HG02981 (cell line): ENCODE data around the gene TNFAIP1.
"Not testable (repeated sequence)": the region's sequence is repeated elsewhere in the genome, so short reads cannot be mapped to it uniquely, and the experiment has no call there.

Experiments
- ATAC-seq: cut with Tn5 transposase; IDR thresholded peaks from one replicate; pipeline ENCODE4 v1.9.1; 2021; ENCODE audit warnings: mild to moderate bottlenecking, moderate library complexity; ENCODE audit not compliant: unreplicated experiment

Gene TNFAIP1, protein sequence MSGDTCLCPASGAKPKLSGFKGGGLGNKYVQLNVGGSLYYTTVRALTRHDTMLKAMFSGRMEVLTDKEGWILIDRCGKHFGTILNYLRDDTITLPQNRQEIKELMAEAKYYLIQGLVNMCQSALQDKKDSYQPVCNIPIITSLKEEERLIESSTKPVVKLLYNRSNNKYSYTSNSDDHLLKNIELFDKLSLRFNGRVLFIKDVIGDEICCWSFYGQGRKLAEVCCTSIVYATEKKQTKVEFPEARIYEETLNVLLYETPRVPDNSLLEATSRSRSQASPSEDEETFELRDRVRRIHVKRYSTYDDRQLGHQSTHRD

GRCh38 chr17:28335201-28335958 lies at the start of gene TNFAIP1, which contains the start of gene IFT20:
TNFAIP1 (plus strand) TSS chr17:28335761; CDS start chr17:28339522, 3,761 bp downstream.
IFT20 (minus strand) TSS chr17:28335472; CDS start chr17:28331985, 3,487 bp downstream.
- peak; percentile 96 for ATAC-seq

GRCh38 chr17:28285965-28286364 lies 49.6 kb upstream of the TNFAIP1 start:
- ATAC-seq, result no peak

GRCh38 chr17:28290703-28291102 lies 44.9 kb upstream of the TNFAIP1 start:
- ATAC-seq, result no peak

GRCh38 chr17:28291780-28292330 lies 43.7 kb upstream of the TNFAIP1 start:
- ATAC-seq, result no peak

- not testable (repeated sequence) for ATAC-seq
These were observed 42.7 kb upstream of the TNFAIP1 start for GRCh38 chr17:28292878-28293277.

DNA sequence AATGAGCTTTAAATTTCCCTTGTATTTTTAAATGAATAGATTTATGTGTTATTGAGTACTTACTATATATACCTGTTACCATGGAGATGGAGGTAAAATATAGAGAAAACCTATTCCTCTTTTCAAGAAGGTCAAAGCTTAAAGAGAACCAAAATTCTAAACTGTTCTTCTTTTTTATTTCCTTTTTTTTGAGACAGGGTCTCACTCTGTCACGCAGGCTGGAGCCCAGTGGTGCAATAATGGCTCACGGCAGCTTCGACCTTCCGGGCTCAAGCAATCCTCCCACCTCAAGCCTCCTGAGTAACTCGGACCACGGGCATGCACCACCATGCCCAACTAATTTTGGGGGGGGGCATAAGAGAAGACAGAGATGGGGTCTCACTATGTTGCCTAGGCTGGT lies 41.6 kb upstream of the TNFAIP1 start:
- no peak for ATAC-seq

DNA sequence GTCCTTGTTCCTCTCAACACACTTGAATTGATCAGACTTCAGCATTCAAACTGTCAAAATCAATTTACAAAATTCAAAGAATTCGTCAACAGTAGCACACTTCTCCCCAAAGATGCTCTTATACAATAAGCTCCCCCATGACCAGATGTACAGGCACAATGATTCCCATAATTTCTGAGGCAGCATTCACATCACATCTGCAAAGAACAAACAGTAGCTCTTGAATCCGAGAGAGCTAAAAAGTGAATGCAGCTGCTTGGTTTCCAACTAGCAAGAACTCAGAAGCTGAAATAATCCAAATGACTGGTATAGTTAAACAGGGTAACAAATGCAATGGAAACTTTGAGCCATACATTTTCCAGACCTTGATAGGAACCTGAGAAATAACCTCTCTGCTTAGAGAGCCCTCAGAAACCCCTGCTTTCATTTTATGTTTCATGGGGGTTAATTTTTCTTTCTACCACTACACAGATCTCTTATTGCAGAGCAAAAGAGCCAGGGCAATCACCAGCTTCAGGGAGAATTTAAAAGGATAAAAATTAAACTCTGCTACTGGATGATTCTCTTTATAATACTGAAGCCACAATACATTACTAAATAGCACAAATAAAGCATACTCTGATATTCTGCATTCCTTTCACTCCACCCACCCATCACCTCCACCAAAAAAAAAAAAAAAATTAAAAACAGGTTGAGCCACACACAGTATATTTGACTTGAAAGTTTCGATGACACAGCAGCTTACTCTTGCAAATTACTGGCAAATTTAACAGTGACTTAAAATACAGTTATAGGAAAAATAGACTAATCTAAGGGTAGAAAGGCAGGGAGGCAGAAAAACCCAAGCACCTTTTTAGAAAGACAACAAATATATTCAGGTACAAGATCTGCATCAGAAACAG lies 39.6 kb upstream of the TNFAIP1 start:
- no peak for ATAC-seq

- no peak for ATAC-seq
These were observed 37.1 kb upstream of the TNFAIP1 start for GRCh38 chr17:28298449-28298848.

DNA sequence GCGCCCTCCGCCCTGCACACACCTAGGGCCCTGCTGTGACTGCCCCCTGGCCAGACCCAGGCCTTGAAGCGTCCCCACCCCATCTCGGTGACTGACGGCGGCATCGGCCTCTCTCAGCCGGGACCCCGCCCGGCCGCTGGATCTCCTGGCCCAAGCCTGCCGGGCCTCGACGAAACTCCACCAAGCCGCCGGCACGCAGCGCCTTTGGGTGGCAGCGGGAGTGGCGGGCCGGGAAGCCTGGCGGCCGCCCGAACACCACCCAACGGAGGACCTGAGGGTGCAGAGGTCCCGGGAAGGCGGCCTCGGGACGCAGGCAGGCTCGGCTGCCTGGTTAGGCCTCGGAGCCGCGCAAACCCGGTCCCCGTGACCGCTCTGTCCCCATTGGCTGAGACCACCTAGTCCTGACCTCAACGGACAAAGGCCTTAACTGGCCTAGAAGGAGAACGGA lies 28.6 kb upstream of the TNFAIP1 start:
- no peak for ATAC-seq

DNA sequence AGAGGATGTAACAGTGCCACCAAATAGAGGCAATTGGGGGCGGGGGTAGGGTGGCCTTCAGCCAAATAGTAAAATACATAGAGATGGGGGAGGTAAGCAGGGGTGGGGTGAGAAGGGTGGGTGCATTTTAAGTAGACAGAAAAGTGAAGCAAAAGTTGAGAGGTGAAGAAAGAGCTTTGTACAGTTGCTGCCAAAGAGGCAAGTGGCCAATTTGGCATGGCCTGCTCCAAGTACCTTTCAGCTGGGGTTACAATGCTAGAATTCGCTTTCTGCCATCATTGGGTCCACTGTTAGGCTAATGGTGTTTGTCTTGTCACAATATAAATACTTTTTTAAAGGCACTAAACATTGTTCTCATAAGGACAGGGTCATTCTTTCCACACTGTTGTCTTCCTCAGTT lies 21.7 kb upstream of the TNFAIP1 start:
- no peak for ATAC-seq

DNA sequence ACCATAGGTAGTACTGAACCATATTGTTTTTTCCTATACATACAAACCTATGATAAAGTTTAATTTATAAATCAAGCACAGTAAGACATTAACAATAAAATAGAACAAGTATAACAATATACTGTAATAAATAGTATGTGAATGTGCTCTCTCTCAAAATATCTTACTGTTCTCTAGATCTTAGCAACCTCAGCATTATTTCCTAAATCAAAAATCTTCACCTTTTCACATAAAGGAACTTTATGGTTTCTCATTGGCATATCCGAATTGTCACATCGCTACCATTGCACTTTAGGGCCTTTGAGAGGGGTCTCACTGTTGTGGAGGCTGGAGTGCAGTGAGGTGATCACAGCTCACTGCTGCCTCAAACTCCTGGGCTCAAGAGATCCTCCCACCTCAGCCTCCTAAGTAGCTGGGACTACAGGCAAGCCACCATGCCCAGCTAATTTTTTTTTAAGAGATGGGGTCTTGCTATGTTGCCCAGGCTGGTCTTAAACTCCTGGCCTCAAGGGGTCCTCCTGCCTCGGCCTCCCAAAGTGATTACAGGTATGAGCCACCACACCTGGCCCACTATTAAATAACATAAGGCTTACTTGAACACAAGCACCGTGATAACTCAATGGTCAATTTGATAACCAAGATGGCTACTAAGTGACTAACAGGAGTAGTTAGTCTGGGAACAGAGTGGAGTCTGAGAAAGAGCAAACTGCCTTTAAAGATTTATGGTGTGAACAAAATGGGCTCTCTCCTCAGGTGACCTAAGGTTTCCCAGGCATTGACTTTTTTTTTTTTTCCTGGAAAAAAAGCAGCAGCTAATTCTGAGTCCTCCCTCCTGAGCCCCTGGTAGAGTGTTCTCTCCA lies 19.5 kb upstream of the TNFAIP1 start:
- no peak for ATAC-seq

- no peak for ATAC-seq
These were observed 18.2 kb upstream of the TNFAIP1 start for GRCh38 chr17:28317099-28317965.

DNA sequence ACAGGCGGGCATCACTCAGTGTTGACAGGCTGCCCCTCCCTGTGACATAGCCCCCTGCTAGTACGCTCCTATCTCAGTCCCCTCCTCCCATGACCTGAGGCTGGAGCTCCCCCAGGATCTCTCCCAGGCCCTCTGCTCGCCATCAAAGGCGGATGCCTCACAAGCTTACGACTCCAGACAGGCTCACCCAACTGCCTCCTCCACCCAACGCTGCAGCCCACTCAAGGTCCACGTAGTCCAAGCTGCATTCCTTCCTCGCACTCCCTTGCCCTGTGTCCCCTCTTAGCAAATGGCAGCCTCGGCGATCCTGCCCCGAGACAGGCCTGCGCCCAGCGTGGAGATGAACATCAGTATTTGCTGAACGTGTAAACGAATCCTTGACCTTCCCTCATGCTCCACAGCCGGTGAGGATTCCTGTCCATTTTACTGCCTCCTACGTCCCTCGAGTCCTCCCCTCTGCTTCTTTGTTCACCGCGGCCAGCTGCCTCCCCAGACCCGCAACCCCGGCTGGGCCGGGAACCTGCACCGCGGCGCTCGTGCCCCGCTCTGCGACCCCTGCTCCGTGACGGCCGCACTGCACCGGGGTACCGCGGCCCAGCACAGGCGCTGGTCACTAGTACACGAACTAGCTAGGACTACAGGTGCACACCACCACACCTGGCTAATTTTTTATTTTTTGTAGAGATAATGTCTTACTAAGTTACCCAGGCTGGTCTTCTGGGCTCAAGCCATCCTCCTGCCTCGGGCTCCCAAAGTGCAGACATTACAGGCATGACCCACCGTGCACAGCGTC lies 17.4 kb upstream of the TNFAIP1 start:
- no peak for ATAC-seq

DNA sequence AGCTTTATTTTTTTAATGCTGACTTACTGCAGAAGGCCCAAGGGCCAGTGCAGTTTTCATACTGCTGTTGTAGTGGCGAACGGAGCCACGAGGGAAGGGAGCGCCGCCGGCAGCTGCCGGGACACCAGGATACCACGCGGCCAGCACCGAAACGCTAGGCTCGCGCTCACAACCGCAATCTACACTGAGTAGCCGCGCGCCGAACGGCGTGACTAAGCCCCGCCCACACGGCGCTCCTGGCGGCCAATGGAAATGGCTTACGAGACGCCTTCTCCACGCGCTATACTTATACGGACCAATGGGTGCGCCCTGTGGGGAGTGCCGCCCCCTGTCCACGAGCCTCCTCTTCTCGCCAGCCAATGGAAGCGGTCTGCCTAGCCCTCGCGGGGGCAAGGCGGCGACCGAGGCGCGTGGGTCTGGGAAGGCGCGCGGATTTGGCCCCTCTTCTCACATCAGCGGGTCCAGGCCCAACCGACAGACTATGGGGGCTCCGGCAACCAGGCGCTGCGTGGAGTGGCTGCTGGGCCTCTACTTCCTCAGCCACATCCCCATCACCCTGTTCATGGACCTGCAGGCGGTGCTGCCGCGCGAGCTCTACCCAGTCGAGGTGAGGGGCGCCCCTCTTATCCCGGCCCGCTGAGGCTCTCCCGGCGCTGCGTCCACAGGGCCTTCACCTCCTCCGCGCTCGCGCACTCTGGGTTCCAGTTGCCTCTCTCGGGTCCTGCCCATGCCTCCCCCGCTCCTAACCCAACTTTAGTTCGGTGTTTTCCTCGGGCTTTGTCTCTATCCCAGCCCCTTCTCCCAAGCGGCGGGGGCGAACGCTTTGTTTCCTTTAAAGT lies 16.6 kb upstream of the TNFAIP1 start, which contains the start of gene TMEM97:
Gene TMEM97, plus strand, starts transcription at position 442 of the 839 bp plus-strand sequence. Its CDS starts 40 bp downstream, at position 482.
- ATAC-seq, result peak; percentile 96

- no peak for ATAC-seq
These were observed 16.0 kb upstream of the TNFAIP1 start for GRCh38 chr17:28319598-28319935.

DNA sequence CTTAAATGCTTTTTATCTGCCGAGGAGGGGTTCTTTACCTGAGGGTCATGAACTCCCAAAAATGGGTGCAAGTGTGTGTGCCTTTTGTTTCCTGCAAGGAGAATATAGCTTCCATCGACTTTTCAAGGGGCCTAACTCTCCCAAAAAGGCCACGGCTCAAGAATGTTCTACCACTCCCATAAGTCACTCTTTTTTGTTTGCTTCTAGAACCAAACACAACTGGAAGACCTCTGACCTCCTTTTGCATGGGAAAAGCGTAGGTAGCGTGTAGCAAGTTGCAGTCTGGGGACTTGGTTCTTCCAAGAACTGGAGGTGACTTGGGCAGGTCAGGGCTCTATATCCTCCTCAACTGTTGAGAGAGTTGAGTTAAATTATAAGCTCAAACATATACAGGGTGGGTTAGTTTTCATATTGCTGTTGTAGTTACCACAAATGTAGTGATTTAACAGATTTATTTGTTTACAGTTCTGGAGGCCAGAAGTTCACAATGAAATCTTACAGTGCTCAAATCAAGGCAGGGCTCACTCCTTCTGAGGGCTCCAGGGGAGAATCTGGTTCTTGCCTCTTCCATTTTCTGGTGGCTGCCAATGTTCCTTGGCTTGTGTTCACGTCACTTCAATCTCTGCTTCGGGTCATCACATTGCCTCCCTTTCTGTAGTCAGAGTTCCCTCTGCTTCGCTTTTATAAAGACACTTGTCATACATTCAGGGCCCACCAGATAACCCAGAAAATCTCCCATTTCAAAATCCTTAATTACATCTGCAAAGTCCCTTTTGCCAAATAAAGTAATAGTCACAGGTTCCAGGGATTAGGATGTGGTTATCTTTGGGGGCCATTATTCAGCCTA lies 15.1 kb upstream of the TNFAIP1 start:
- ATAC-seq, result no peak
